ENCODE results near the gene PTPRCAP.

GRCh38 chr11:67429038-67429668 is 8.3 kb downstream of the PTPRCAP start:
- TF ChIP-seq, protein P1, sequence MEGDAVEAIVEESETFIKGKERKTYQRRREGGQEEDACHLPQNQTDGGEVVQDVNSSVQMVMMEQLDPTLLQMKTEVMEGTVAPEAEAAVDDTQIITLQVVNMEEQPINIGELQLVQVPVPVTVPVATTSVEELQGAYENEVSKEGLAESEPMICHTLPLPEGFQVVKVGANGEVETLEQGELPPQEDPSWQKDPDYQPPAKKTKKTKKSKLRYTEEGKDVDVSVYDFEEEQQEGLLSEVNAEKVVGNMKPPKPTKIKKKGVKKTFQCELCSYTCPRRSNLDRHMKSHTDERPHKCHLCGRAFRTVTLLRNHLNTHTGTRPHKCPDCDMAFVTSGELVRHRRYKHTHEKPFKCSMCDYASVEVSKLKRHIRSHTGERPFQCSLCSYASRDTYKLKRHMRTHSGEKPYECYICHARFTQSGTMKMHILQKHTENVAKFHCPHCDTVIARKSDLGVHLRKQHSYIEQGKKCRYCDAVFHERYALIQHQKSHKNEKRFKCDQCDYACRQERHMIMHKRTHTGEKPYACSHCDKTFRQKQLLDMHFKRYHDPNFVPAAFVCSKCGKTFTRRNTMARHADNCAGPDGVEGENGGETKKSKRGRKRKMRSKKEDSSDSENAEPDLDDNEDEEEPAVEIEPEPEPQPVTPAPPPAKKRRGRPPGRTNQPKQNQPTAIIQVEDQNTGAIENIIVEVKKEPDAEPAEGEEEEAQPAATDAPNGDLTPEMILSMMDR (IDR thresholded peaks at IDR 0.05): no peak
- TF ChIP-seq POLR2AphosphoS5 (IDR thresholded peaks at IDR 0.05): no peak
- TF ChIP-seq EP300 (IDR thresholded peaks at IDR 0.05; ENCODE audit: low read depth): no peak

Data from transverse colon (tissue), 4 donors.